Measurements from ENCODE around the gene FAR1.

- no peak for TF ChIP-seq EZH2 (IDR thresholded peaks at IDR 0.05; ENCODE audit: borderline replicate concordance, low read length)
- TF ChIP-seq CTCF (IDR thresholded peaks at IDR 0.05; ENCODE audit: low read length), result no peak
Observed at GRCh38 chr11:13676576-13676975, 8.1 kb downstream of the FAR1 start.

Data from OCI-LY1 (cell line).